Measurements from ENCODE around the gene MST1R.
A peak's percentile ranks its signal among the peaks of the same experiment; 100 is the strongest.

MST1R gene

GRCh38 chr3:49930922-49931321, 27.2 kb upstream of the MST1R start:
- peak; percentile 13 for DNase-seq (ENCODE audit: low read depth)
- H3K4me3 ChIP-seq (ENCODE audit: low read length): no peak overlapping the region
- TF ChIP-seq CTCF (IDR thresholded peaks at IDR 0.05; ENCODE audit: insufficient read depth, low read depth, low read length, missing control alignments): no peak

DNA sequence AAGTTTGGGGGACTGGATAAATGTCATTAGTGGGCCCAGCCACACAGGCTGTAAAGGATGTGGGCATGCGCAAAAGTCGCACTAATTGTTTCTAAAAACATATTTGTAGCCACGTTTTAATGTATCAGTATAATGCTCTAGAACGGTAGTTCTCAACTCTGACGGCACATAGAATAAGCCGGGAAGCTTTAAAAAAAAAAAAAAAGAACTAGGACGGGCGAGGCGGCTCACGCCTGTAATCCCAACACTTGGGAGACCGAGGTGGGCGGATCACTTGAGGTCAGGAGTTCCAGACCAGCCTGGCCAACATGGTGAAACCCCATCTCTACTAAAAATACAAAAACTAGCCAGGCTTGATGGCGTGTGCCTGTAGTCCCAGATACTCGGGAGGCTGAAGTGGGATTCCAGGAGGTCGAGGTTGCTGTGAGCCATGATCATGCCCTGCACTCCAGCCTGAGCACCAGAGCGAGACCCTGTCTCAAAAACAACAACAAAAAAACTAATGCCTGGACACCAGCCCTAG, 26.6 kb upstream of the MST1R start:
- TF ChIP-seq CTCF (IDR thresholded peaks at IDR 0.05; ENCODE audit: insufficient read depth, low read depth, low read length, missing control alignments): no peak
- peak overlapping the region; percentile 82 for H3K4me3 ChIP-seq (ENCODE audit: low read length)
- no peak for DNase-seq (ENCODE audit: low read depth)

- peak; percentile 41 for TF ChIP-seq CTCF (IDR thresholded peaks at IDR 0.05; ENCODE audit: insufficient read depth, low read depth, low read length, missing control alignments)
- H3K4me3 ChIP-seq (ENCODE audit: low read length): peak within 1 kb of the TSS; percentile 82
- DNase-seq (ENCODE audit: low read depth): peak; percentile 91
Observed at GRCh38 chr3:49929291-49930167, 25.9 kb upstream of the MST1R start, which contains the start of gene MON1A. MON1A (minus strand) TSS chr3:49929811; CDS start chr3:49913346, 16,465 bp downstream.

DNA sequence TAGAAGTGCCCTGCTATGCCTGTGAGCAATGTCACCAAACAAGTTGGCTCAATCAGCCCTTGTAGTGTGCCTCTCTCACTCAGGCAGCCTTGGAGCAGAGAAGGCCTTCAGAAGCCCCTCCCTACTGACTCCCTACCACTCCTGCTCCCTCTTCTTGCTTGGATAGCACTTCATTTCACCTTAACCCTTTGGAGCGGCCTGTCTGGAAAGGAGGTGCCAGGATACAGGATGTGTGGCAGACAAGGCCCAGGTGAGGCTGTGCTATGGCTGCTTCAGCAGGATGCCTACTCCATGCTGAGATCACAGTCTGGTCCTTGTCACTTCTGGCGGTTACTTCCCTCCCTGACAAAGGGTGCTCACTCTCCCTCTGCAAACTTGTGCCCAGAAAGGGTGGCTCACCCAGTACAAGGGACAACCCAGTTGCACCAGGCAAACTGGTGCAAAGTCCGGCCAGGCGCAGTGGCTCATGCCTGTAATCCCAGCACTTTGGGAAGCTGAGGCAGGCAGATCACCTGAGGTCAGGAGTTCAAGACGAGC, 24.9 kb upstream of the MST1R start:
- peak; percentile 14 for DNase-seq (ENCODE audit: low read depth)
- peak overlapping the region; percentile 13 for H3K4me3 ChIP-seq (ENCODE audit: low read length)
- TF ChIP-seq CTCF (IDR thresholded peaks at IDR 0.05; ENCODE audit: insufficient read depth, low read depth, low read length, missing control alignments): no peak

- no peak overlapping the region for H3K4me3 ChIP-seq (ENCODE audit: low read length)
- DNase-seq (ENCODE audit: low read depth): no peak
- TF ChIP-seq CTCF (IDR thresholded peaks at IDR 0.05; ENCODE audit: insufficient read depth, low read depth, low read length, missing control alignments): no peak
Observed at GRCh38 chr3:49927798-49928197, 24.1 kb upstream of the MST1R start.

- TF ChIP-seq CTCF (IDR thresholded peaks at IDR 0.05; ENCODE audit: insufficient read depth, low read depth, low read length, missing control alignments): no peak
- no peak overlapping the region for H3K4me3 ChIP-seq (ENCODE audit: low read length)
- no peak for DNase-seq (ENCODE audit: low read depth)
Observed at GRCh38 chr3:49926117-49926728, 22.6 kb upstream of the MST1R start.

All from epithelial cell of esophagus (primary cell).